Omental fat pad (tissue), 4 donors: ENCODE data around the gene ADAMTS17. TPM values are rescaled to one million over a fixed set of nuclear protein-coding genes. Genes with fewer than 3 reads are reported as not detected.

Experiments used
- ATAC-seq: fragments of 150-250 bp; one replicate; pipeline ENCODE4 v1.9.1; 2016; ENCODE audit warnings: mild to moderate bottlenecking, moderate library complexity; ENCODE audit not compliant: low FRiP score
- DNase-seq: peaks from one replicate; pipeline ENCODE4 v3.0.0-alpha.2; 2019; ENCODE audit warnings: low spot score
- CTCF ChIP-seq, 3 donors: fragments of 450-650 bp; IDR thresholded peaks; one replicate each; pipeline ENCODE4 v1.5.1; 2016 to 2017; ENCODE audit warnings: antibody characterized with exemption in 3 of 3, mild to moderate bottlenecking in 3 of 3, moderate library complexity in 2 of 3
- total RNA-seq, 4 donors: library from RNA; depleted of rRNA; stranded (reverse); fragments of >200 nt; gene quantifications; one replicate each; pipeline ENCODE4 v1.1.0, GENCODE V29; 2016

ADAMTS17 gene
- total RNA-seq, 4 donors from 2014 or later = 1.6 to 10.7 (median 5.7) TPM

- no peak for TF ChIP-seq CTCF (IDR thresholded peaks at IDR 0.05)
- DNase-seq = no peak
- ATAC-seq = no peak
These were observed 240.2 kb downstream of the ADAMTS17 start for GRCh38 chr15:100101426-100102089.

GRCh38 chr15:100100926-100101325 lies 240.8 kb downstream of the ADAMTS17 start:
- no peak for ATAC-seq
- DNase-seq = no peak
- no peak for TF ChIP-seq CTCF (IDR thresholded peaks at IDR 0.05)

- TF ChIP-seq CTCF (IDR thresholded peaks at IDR 0.05) = no peak
- no peak for DNase-seq
- no peak for ATAC-seq
These were observed 241.8 kb downstream of the ADAMTS17 start for GRCh38 chr15:100099976-100100375.

GRCh38 chr15:100098705-100099104 lies 243.1 kb downstream of the ADAMTS17 start:
- no peak for TF ChIP-seq CTCF (IDR thresholded peaks at IDR 0.05)
- DNase-seq = no peak
- no peak for ATAC-seq

- no peak for DNase-seq
- no peak for TF ChIP-seq CTCF (IDR thresholded peaks at IDR 0.05)
- ATAC-seq = no peak
These were observed 244.2 kb downstream of the ADAMTS17 start for GRCh38 chr15:100097342-100098127.

- TF ChIP-seq CTCF (IDR thresholded peaks at IDR 0.05) = no peak
- no peak for DNase-seq
- ATAC-seq = no peak
These were observed 245.1 kb downstream of the ADAMTS17 start for GRCh38 chr15:100096700-100097099.

GRCh38 chr15:100096248-100096600 lies 245.6 kb downstream of the ADAMTS17 start:
- no peak for ATAC-seq
- TF ChIP-seq CTCF (IDR thresholded peaks at IDR 0.05) = no peak
- no peak for DNase-seq
